Transverse colon (tissue), 4 donors: ENCODE data around the gene ABCC1.

ENCODE experiments used
- EP300 ChIP-seq: sonication (generic); formaldehyde crosslinking; IDR thresholded peaks from one replicate; pipeline ENCODE4 v1.6.1; 2017; ENCODE audit warnings: antibody characterized with exemption, low read depth
- POLR2A ChIP-seq: fragments of 450-650 bp; IDR thresholded peaks from one replicate; pipeline ENCODE4 v1.6.1; 2016; ENCODE audit warnings: antibody characterized with exemption, mild to moderate bottlenecking, moderate library complexity
- POLR2AphosphoS5 ChIP-seq, 3 donors: sonication (generic); formaldehyde crosslinking; IDR thresholded peaks; one replicate each; pipeline ENCODE4 v1.6.1; 2016; ENCODE audit warnings: antibody characterized with exemption in 3 of 3
- TF ChIP-seq, protein P1 (sequence below), 5 experiments: fragments of 200-600 bp in 3 of 5; fragments of 450-650 bp in 2 of 5; sonication (generic) in 3 of 5; IDR thresholded peaks; 1 replicate in 2 of 5; 2 replicates in 3 of 5; pipeline ENCODE4 v1.5.1; 2016 to 2017; ENCODE audit warnings: antibody characterized with exemption in 5 of 5, inconsistent platforms in 3 of 5, mild to moderate bottlenecking in 2 of 5, moderate library complexity in 1 of 5

DNA sequence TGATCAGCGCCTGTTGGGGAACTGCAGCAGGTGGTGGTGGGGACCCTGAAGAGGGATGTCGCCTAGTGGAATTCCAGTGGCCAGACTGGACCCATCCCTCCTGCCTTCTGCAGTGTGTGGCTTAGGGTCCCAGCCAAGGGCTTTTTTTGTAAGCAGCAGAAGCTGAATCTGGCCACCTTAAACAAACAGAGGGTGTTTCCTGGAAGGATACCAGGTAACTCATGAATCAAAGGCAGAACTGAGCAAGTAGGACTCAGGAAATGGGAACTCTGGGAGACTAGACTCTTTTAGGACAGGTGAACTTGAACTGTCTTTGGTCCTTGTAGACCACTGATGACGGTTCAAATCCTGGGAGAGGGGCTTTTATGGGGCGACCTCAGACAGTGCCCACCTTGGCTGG is 149.9 kb downstream of the ABCC1 start:
- no peak for TF ChIP-seq POLR2A
- TF ChIP-seq, protein P1, sequence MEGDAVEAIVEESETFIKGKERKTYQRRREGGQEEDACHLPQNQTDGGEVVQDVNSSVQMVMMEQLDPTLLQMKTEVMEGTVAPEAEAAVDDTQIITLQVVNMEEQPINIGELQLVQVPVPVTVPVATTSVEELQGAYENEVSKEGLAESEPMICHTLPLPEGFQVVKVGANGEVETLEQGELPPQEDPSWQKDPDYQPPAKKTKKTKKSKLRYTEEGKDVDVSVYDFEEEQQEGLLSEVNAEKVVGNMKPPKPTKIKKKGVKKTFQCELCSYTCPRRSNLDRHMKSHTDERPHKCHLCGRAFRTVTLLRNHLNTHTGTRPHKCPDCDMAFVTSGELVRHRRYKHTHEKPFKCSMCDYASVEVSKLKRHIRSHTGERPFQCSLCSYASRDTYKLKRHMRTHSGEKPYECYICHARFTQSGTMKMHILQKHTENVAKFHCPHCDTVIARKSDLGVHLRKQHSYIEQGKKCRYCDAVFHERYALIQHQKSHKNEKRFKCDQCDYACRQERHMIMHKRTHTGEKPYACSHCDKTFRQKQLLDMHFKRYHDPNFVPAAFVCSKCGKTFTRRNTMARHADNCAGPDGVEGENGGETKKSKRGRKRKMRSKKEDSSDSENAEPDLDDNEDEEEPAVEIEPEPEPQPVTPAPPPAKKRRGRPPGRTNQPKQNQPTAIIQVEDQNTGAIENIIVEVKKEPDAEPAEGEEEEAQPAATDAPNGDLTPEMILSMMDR (IDR thresholded peaks at IDR 0.05): no peak
- TF ChIP-seq POLR2AphosphoS5 (IDR thresholded peaks at IDR 0.05): no peak
- TF ChIP-seq EP300: no peak
